H4 (cell line): ENCODE data around the gene MECR. TPM values are rescaled to one million over a fixed set of nuclear protein-coding genes. Genes with fewer than 3 reads are reported as not detected.
A peak's percentile ranks its signal among the peaks of the same experiment; 100 is the strongest.
"Not testable (repeated sequence)": the region's sequence is repeated elsewhere in the genome, so short reads cannot be mapped to it uniquely, and the experiment has no call there.

ENCODE experiments used
- DNase-seq: peaks from one replicate; pipeline ENCODE4 v3.0.0-alpha.2; 2015; ENCODE audit warnings: low spot score
- total RNA-seq: library from RNA; depleted of rRNA; stranded (reverse); fragments of >200 nt; shearing (Covaris generic); gene quantifications from 2 replicates; pipeline ENCODE4 v1.2.3, GENCODE V29; 2014

MECR gene
- total RNA-seq, 1 experiment from 2014 or later: 29.0 TPM

GRCh38 chr1:29235955-29236711 lies 5.4 kb upstream of the MECR start, which contains the start of gene PTPRU:
Gene PTPRU (plus strand): TSS chr1:29236522. CDS start chr1:29236645, 123 bp downstream.
- peak; percentile 50 for DNase-seq

- not testable (repeated sequence) for DNase-seq
Observed at GRCh38 chr1:29234881-29235280, 4.1 kb upstream of the MECR start.

GRCh38 chr1:29234471-29234870 lies 3.7 kb upstream of the MECR start:
- DNase-seq: no peak

- no peak for DNase-seq
Observed at GRCh38 chr1:29233693-29234092, 3.0 kb upstream of the MECR start.

- no peak for DNase-seq
Observed at GRCh38 chr1:29232387-29232786, 1.7 kb upstream of the MECR start.

- no peak for DNase-seq
Observed at GRCh38 chr1:29230204-29230552, 556 bp downstream of the MECR start.

GRCh38 chr1:29227511-29227910 lies 3.2 kb downstream of the MECR start:
- no peak for DNase-seq

- no peak for DNase-seq
Observed at GRCh38 chr1:29225361-29225760, 5.4 kb downstream of the MECR start.

GRCh38 chr1:29224356-29224837 lies 6.3 kb downstream of the MECR start:
- no peak for DNase-seq

- DNase-seq: no peak
Observed at GRCh38 chr1:29223521-29223920, 7.2 kb downstream of the MECR start.

- no peak for DNase-seq
Observed at GRCh38 chr1:29222686-29223085, 8.0 kb downstream of the MECR start.

GRCh38 chr1:29222260-29222659 lies 8.5 kb downstream of the MECR start:
- not testable (repeated sequence) for DNase-seq

GRCh38 chr1:29221296-29221695 lies 9.4 kb downstream of the MECR start:
- DNase-seq: no peak

- no peak for DNase-seq
Observed at GRCh38 chr1:29218223-29218622, 12.5 kb downstream of the MECR start.

GRCh38 chr1:29217633-29218032 lies 13.1 kb downstream of the MECR start:
- DNase-seq: no peak

- DNase-seq: no peak
Observed at GRCh38 chr1:29213055-29213454, 17.7 kb downstream of the MECR start.

- DNase-seq: no peak
Observed at GRCh38 chr1:29211086-29212030, 19.4 kb downstream of the MECR start.

- no peak for DNase-seq
Observed at GRCh38 chr1:29210278-29211085, 20.3 kb downstream of the MECR start.

GRCh38 chr1:29209173-29209572 lies 21.6 kb downstream of the MECR start:
- DNase-seq: no peak

- no peak for DNase-seq
Observed at GRCh38 chr1:29208442-29208841, 22.3 kb downstream of the MECR start.

- DNase-seq: peak; percentile 97
Observed at GRCh38 chr1:29202584-29203340, 28.0 kb downstream of the MECR start.
